K562 (cell line): ENCODE measurements around the gene FUT2. TPM values are rescaled to one million over a fixed set of nuclear protein-coding genes. Genes with fewer than 3 reads are reported as not detected.
A peak's percentile ranks its signal among the peaks of the same experiment; 100 is the strongest.

Experiments
- ATAC-seq: fragments of 200-7000 bp; cut with Tn5 transposase; 3 replicates; pipeline ENCODE4 v1.9.1; 2020; ENCODE audit warnings: moderate library complexity
- BruUV-seq: library from RNA; stranded (reverse); fragments of 400-500 nt; replicated peaks from 2 replicates; lab custom pipeline; 2021; lab: Mats Ljungman, UMichigan
- CTCF ChIA-PET: fragments of 300-600 bp; formaldehyde crosslinking; extraction: SDS; loops from one replicate; lab custom pipeline; 2021; ENCODE audit warnings: low intra/inter-chr PET ratio; lab: Yijun Ruan, JAX
- POLR2A ChIA-PET: fragments of 300-600, 350-650 bp; sonication (Branson Sonifier 250); formaldehyde crosslinking; extraction: SDS; loops from one replicate; lab custom pipeline; 2021; ENCODE audit warnings: antibody characterized with exemption, inconsistent platforms; lab: Yijun Ruan, JAX
- DNase-seq, 4 experiments: peaks; one replicate each; pipeline versions ENCODE4 v3.0.0 to v3.0.0-alpha.2; 2011 to 2018; ENCODE audit warnings: low spot score in 3 of 4, mixed read lengths in 3 of 4; ENCODE audit errors: extremely low read depth in 1 of 4
- FAIRE-seq: peaks from 2 replicates; lab custom pipeline; 2011; peaks lifted over from hg19 to GRCh38; lab: Jason Lieb, UNC
- H2AFZ ChIP-seq: 2 replicates; pipeline ENCODE4 v1.6.0; 2011; ENCODE audit warnings: low read depth, low read length, control low read depth, inconsistent platforms
- H3K27ac ChIP-seq: fragments of 200-600 bp; 3 replicates; pipeline ENCODE4 v1.8.0; 2011; ENCODE audit warnings: low read depth, mild to moderate bottlenecking, control low read depth, inconsistent platforms, low read length, moderate library complexity, mixed read lengths; ENCODE audit errors: extremely low read depth
- H3K27me3 ChIP-seq, 2 experiments: fragments of 300-600 bp in 1 of 2; 2 replicates in 1 of 2; 3 replicates in 1 of 2; pipeline versions ENCODE4 v1.6.0 to v1.8.0; 2011; ENCODE audit warnings: inconsistent platforms in 2 of 2, low read length in 2 of 2, mild to moderate bottlenecking in 1 of 2, mixed read lengths in 1 of 2, moderate library complexity in 1 of 2; ENCODE audit not compliant: control insufficient read depth in 2 of 2, insufficient read depth in 2 of 2
- H3K36me3 ChIP-seq: fragments of 300-600 bp; 3 replicates; pipeline ENCODE4 v1.8.0; 2011; ENCODE audit warnings: mild to moderate bottlenecking, low read length, inconsistent platforms; ENCODE audit not compliant: control insufficient read depth, insufficient read depth
- H3K4me1 ChIP-seq, 2 experiments: fragments of 200-600 bp in 1 of 2; replicated peaks in 1 of 2; 2 replicates in 1 of 2; 3 replicates in 1 of 2; pipeline versions ENCODE4 v1.5.1 to v1.8.0; 2011; ENCODE audit warnings: inconsistent platforms in 2 of 2, low read length in 2 of 2, mild to moderate bottlenecking in 1 of 2, mixed read lengths in 1 of 2, moderate library complexity in 1 of 2; ENCODE audit not compliant: control insufficient read depth in 2 of 2, insufficient read depth in 2 of 2
- H3K4me2 ChIP-seq: 2 replicates; pipeline ENCODE4 v1.6.1; 2011; ENCODE audit warnings: low read length, control low read depth, inconsistent platforms, mixed read lengths; ENCODE audit not compliant: insufficient read depth
- H3K4me3 ChIP-seq: fragments of 200-600 bp; sonication (generic), shearing (Covaris generic); 2 replicates; pipeline ENCODE4 v1.5.1; 2016; ENCODE audit warnings: control low read depth, inconsistent platforms
- H3K79me2 ChIP-seq: fragments of 200-600 bp; 3 replicates; pipeline ENCODE4 v1.8.0; 2011; ENCODE audit warnings: low read length, inconsistent platforms; ENCODE audit not compliant: control insufficient read depth, insufficient read depth
- H3K9ac ChIP-seq, 2 experiments: 2 replicates each; pipeline versions ENCODE4 v1.6.0 to v1.6.1; 2011; ENCODE audit warnings: low read depth in 2 of 2, low read length in 2 of 2, control low read depth in 1 of 2, inconsistent platforms in 1 of 2, mild to moderate bottlenecking in 1 of 2, mixed read lengths in 1 of 2; ENCODE audit not compliant: insufficient read depth in 1 of 2
- H3K9me1 ChIP-seq: one replicate; pipeline ENCODE4 v1.6.0; 2011; ENCODE audit warnings: inconsistent platforms, mild to moderate bottlenecking, low read length, moderate library complexity; ENCODE audit not compliant: control insufficient read depth, insufficient read depth
- H3K9me3 ChIP-seq: replicated peaks from 2 replicates; pipeline ENCODE4 v1.5.1; 2011; ENCODE audit warnings: low read depth, low read length, inconsistent platforms; ENCODE audit not compliant: control insufficient read depth, insufficient read depth
- H4K20me1 ChIP-seq: replicated peaks from 2 replicates; pipeline ENCODE4 v1.6.1; 2011; ENCODE audit warnings: low read length, inconsistent platforms, mixed read lengths; ENCODE audit not compliant: control insufficient read depth, insufficient read depth
- DPF2 ChIP-seq: fragments of 450-650 bp; IDR thresholded peaks from 2 replicates; pipeline ENCODE4 v1.6.1; 2016
- FUS ChIP-seq: fragments of 200-400 bp; formaldehyde crosslinking; optimal IDR thresholded peaks from 2 replicates; pipeline ENCODE3; 2017; ENCODE audit warnings: low read depth, low read length
- MTA2 ChIP-seq: fragments of 450-650 bp; IDR thresholded peaks from 2 replicates; pipeline ENCODE4 v1.6.1; 2016; ENCODE audit warnings: low read depth
- NFE2 ChIP-seq: IDR thresholded peaks from 2 replicates; pipeline ENCODE4 v1.6.1; 2014; ENCODE audit warnings: antibody characterized with exemption, low read depth
- NR3C1 ChIP-seq: sonication (generic); formaldehyde crosslinking; IDR thresholded peaks from 2 replicates; pipeline ENCODE4 v1.8.1; 2022; ENCODE audit warnings: missing genetic modification reagents
- TOE1 ChIP-seq, 2 experiments: fragments of 450-650 bp in 1 of 2; sonication (generic) in 1 of 2; formaldehyde crosslinking in 1 of 2; IDR thresholded peaks; 2 replicates each; pipeline versions ENCODE4 v1.7.1 to v1.8.0; 2016 to 2022; ENCODE audit warnings: borderline replicate concordance in 2 of 2, mild to moderate bottlenecking in 2 of 2, antibody characterized with exemption in 1 of 2, inconsistent platforms in 1 of 2, low read depth in 1 of 2, missing genetic modification reagents in 1 of 2, moderate library complexity in 1 of 2
- ZBTB26 ChIP-seq: fragments of 450-650 bp; formaldehyde crosslinking; IDR thresholded peaks from 2 replicates; pipeline ENCODE4 v1.4.0; 2022; ENCODE audit warnings: missing genetic modification characterization
- ZBTB40 ChIP-seq, 2 experiments: fragments of 450-650 bp in 1 of 2; sonication (generic) in 1 of 2; formaldehyde crosslinking in 1 of 2; IDR thresholded peaks; 2 replicates each; pipeline versions ENCODE4 v1.7.1 to v1.9.0; 2016 to 2022; ENCODE audit warnings: inconsistent platforms in 1 of 2, mild to moderate bottlenecking in 1 of 2, missing genetic modification reagents in 1 of 2
- ZNF764 ChIP-seq: fragments of 250-450 bp; sonication (Bioruptor Pico); IDR thresholded peaks from 2 replicates; pipeline ENCODE4 v1.4.0; 2020; ENCODE audit warnings: low read depth, mild to moderate bottlenecking, moderate library complexity
- WGBS: fragments of 100-300 bp; shearing (Covaris generic); methylation state at CpG from one replicate; pipeline ENCODE4 v1.1.6; 2016; ENCODE audit warnings: low coverage, mixed read lengths; ENCODE audit not compliant: insufficient coverage; ENCODE audit errors: missing lambda C conversion rate; 5-methylcytosine and 5-hydroxymethylcytosine counted together
- in situ Hi-C: fragments of 300-500 bp; cut with MboI; formaldehyde crosslinking; loops from 4 replicates; pipeline ENCODE4 v1.15.0; 2018; ENCODE audit warnings: inconsistent platforms, mixed read lengths
- intact Hi-C: fragments of 100-400 bp; cut with micrococcal nuclease; formaldehyde crosslinking; loops from 2 replicates; pipeline ENCODE4 v1.14.2; 2022
- polyA plus RNA-seq, 8 experiments: library from polyadenylated mRNA; depleted of rRNA in 4 of 8; stranded (reverse) in 5 of 8; unstranded in 3 of 8; fragments of >200 nt; fragmentation: Nextera tagmentation in 2 of 8; fragmentation: Illumina TruSeq in 1 of 8; extraction: Ambion mirVana in 2 of 8; extraction: Trizol in 1 of 8; gene quantifications; 2 replicates each; pipeline versions ENCODE4 v1.2.1 to v1.2.3, GENCODE V29; 2011 to 2014; ENCODE audit warnings: inconsistent platforms in 1 of 8, missing spikeins in 1 of 8
- total RNA-seq, 7 experiments: library from RNA; depleted of rRNA in 6 of 7; stranded (reverse); fragments of >200 nt in 6 of 7; fragmentation: Illumina TruSeq in 2 of 7; extraction: Trizol in 2 of 7; gene quantifications; 2 replicates each; pipeline versions ENCODE4 v1.2.1 to v1.2.3, GENCODE V29; 2011 to 2021; ENCODE audit warnings: low replicate concordance in 1 of 7

The FUT2 gene
- total and polyA plus RNA-seq, 9 of the 15 experiments (the other 6 are each of a cell fraction or from before 2014, with no cell fraction given) = 0.03 to 0.04 TPM; not detected in 7

GRCh38 chr19:48714759-48715675 is 19.2 kb downstream of the FUT2 start:
- H3K4me3 ChIP-seq = peak overlapping the region; percentile 54
- 37% methylated on average over 24 of the region's 26 CpGs for WGBS
- ChIA-PET CTCF (no interaction called here), POLR2A (interaction anchor here (0.7 to 1.5 kb wide), 4 partner anchors 10 to 33 kb away, joined by 3 to 10 read pairs (median 4); no protein-coding TSS in a partner anchor)
- H3K27ac ChIP-seq = peak overlapping the region; percentile 70
- H3K9ac ChIP-seq = peak overlapping the region; percentile 61 to 80
- in situ Hi-C loops = no loop called here
- H3K36me3 ChIP-seq = no peaks in the 10 kb centered on the region
- FAIRE-seq = no peak
- no peak for DNase-seq
- H4K20me1 ChIP-seq = no peaks in the 10 kb centered on the region
- peaks cover 18 to 51% of the 10 kb centered on the region in 2 experiments for H3K4me1 ChIP-seq
- peak overlapping the region; percentile 90 for H2AFZ ChIP-seq
- BruUV-seq = no TSS peak
- peaks cover 7% of the 10 kb centered on the region; the same call in 1 of the 3 replicates for H3K79me2 ChIP-seq
- no peak for ATAC-seq
- intact Hi-C loops = loop anchor here (2.0 kb wide), 1 partner anchor 40 kb away; no protein-coding TSS in a partner anchor
- H3K9me1 ChIP-seq = no peaks in the 10 kb centered on the region
- H3K9me3 ChIP-seq = no peaks in the 10 kb centered on the region
- H3K27me3 ChIP-seq = no peaks in the 10 kb centered on the region
- H3K4me2 ChIP-seq = peak overlapping the region; percentile 85
- TF ChIP-seq TOE1 (IDR thresholded peaks at IDR 0.05; ENCODE audit: borderline replicate concordance) (no peak), TOE1 (CRISPR knock-in tag; IDR thresholded peaks at IDR 0.05; ENCODE audit: borderline replicate concordance, low read depth) (no peak), FUS (no peak), ZBTB40 (IDR thresholded peaks at IDR 0.05) (peak; percentile 55), ZBTB40 (CRISPR knock-in tag; IDR thresholded peaks at IDR 0.05) (no peak), DPF2 (0 out of 2 replicates have a peak, but pooled peaks have one; percentile 27), NFE2 (no peak), MTA2 (0 out of 2 replicates have a peak, but pooled peaks have one; percentile 30), NR3C1 (no peak), ZBTB26 (CRISPR knock-in tag) (peak; percentile 59; the same call in 1 of the 2 replicates), ZNF764 (0 out of 2 replicates have a peak, but pooled peaks have one; percentile 24)
